Heart left ventricle (tissue), 13 donors: ENCODE measurements around the gene ECT2.

Experiments used
- POLR2A ChIP-seq, 2 donors: fragments of 450-650 bp; IDR thresholded peaks; one replicate each; pipeline ENCODE4 v1.6.1; 2017; ENCODE audit warnings: antibody characterized with exemption in 2 of 2, mild to moderate bottlenecking in 2 of 2, moderate library complexity in 2 of 2
- TF ChIP-seq, protein P1 (sequence below), 12 donors: fragments of 200-600 bp; sonication (generic) in 4 of 12; IDR thresholded peaks; one replicate each; pipeline versions ENCODE4 v1.5.0 to v1.8.0; 2018 to 2022; ENCODE audit warnings: antibody characterized with exemption in 12 of 12, mild to moderate bottlenecking in 5 of 12
- donor health status: ischemic (EF 13 %, LVEDD 7.1; RV severe dilation, severe dysfunction).
- donor health status: DM: no; HTN: yes; CAD: no.
- donor health status: DM: no; HTN: no; CAD: no.
- donor health status: ischemic (EF 25% LVEDD 6.9; RV normal size, moderate dysfunction).
- donor health status: ischemic (EF 25% LVEDD 5.7; RV mildly dilated, moderate dysfunction).
- donor health status: ischemic (EF 35%, LVEDD 5.7; RV mildly dilated, moderate dysfunction).
- donor health status: nonischemic (EF 11% LVEDD 7.7; RV severe dilation, severe dysfunction).
- donor health status: DM: yes; HTN: yes; CAD: no.
- donor health status: PGD.
- donor health status: ischemic (EF 29% LVEDD 5.4; RV normal size, mild dysfunction).
- donor health status: nonischemic (EF 23%, LVEDD 6.1; RV moderate dilation, normal function).

- TF ChIP-seq, protein P1, sequence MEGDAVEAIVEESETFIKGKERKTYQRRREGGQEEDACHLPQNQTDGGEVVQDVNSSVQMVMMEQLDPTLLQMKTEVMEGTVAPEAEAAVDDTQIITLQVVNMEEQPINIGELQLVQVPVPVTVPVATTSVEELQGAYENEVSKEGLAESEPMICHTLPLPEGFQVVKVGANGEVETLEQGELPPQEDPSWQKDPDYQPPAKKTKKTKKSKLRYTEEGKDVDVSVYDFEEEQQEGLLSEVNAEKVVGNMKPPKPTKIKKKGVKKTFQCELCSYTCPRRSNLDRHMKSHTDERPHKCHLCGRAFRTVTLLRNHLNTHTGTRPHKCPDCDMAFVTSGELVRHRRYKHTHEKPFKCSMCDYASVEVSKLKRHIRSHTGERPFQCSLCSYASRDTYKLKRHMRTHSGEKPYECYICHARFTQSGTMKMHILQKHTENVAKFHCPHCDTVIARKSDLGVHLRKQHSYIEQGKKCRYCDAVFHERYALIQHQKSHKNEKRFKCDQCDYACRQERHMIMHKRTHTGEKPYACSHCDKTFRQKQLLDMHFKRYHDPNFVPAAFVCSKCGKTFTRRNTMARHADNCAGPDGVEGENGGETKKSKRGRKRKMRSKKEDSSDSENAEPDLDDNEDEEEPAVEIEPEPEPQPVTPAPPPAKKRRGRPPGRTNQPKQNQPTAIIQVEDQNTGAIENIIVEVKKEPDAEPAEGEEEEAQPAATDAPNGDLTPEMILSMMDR (IDR thresholded peaks at IDR 0.05): no peak
- TF ChIP-seq POLR2A (IDR thresholded peaks at IDR 0.05): no peak
These were observed 48.8 kb upstream of the ECT2 start for GRCh38 chr3:172701751-172702150.
